ENCODE data around the gene CCDC170.

The CCDC170 gene

GRCh38 chr6:151548201-151548600 is 54.4 kb downstream of the CCDC170 start:
- no peaks in the 10 kb centered on the region for H3K79me1 ChIP-seq (replicated peaks; ENCODE audit: low read length, poor library complexity, severe bottlenecking)
- peaks cover 2% of the 10 kb centered on the region for H3K4me1 ChIP-seq (ENCODE audit: control insufficient read depth, insufficient read depth, low read depth, low read length)
- H3K36me3 ChIP-seq (ENCODE audit: control insufficient read depth in 1 of 2, insufficient read depth in 2 of 2, low read depth in 1 of 2, low read length in 2 of 2) = no peaks in the 10 kb centered on the region
- H2BK120ac ChIP-seq (ENCODE audit: low read depth, low read length) = no peak overlapping the region
- H2BK12ac ChIP-seq (ENCODE audit: low read length in 2 of 2) = no peak overlapping the region
- H4K8ac ChIP-seq (ENCODE audit: low read length) = no peak overlapping the region
- H4K91ac ChIP-seq (ENCODE audit: low read length) = no peak overlapping the region
- H2AK5ac ChIP-seq (ENCODE audit: low read length, severe bottlenecking) = no peak overlapping the region
- no peak overlapping the region for H3K27ac ChIP-seq (ENCODE audit: low read length, poor library complexity, severe bottlenecking)
- H2BK15ac ChIP-seq (ENCODE audit: low read depth, poor library complexity, severe bottlenecking) = no peak overlapping the region
- H3K14ac ChIP-seq (ENCODE audit: low read length in 2 of 2) = no peak overlapping the region
- H3K9ac ChIP-seq (ENCODE audit: low read length) = no peak overlapping the region
- H3K4me3 ChIP-seq (ENCODE audit: insufficient read depth in 1 of 2, low read depth in 1 of 2, low read length in 2 of 2) = no peak overlapping the region
- H3K18ac ChIP-seq (ENCODE audit: low read depth in 1 of 2, low read length in 2 of 2) = no peak overlapping the region
- H3K23ac ChIP-seq (ENCODE audit: low read length in 2 of 2) = no peak overlapping the region
- 87% methylated on average over 4 of the region's 5 CpGs for WGBS
- no peak overlapping the region for H2BK5ac ChIP-seq (ENCODE audit: low read depth, low read length, poor library complexity, severe bottlenecking)
- H3K9me3 ChIP-seq (ENCODE audit: control insufficient read depth, low read length) = peaks cover 6% of the 10 kb centered on the region
- no peak overlapping the region for H2AFZ ChIP-seq (ENCODE audit: low read depth, low read length)
- DNase-seq = no peak
- H3K27me3 ChIP-seq (ENCODE audit: control insufficient read depth in 1 of 2, insufficient read depth in 1 of 2, low read length in 2 of 2) = no peaks in the 10 kb centered on the region
- H3K4me2 ChIP-seq (ENCODE audit: low read length, poor library complexity, severe bottlenecking) = no peak overlapping the region
- no peak overlapping the region for H3K4ac ChIP-seq (ENCODE audit: low read depth in 1 of 2, low read length in 2 of 2)

- Histone ChIP-seq H2BK12ac (ENCODE audit: low read length in 2 of 2) (no peak overlapping the region), H2BK15ac (ENCODE audit: low read depth, poor library complexity, severe bottlenecking) (no peak overlapping the region), H3K4me1 (ENCODE audit: control insufficient read depth, insufficient read depth, low read depth, low read length) (peaks cover 2% of the 10 kb centered on the region), H2AK5ac (ENCODE audit: low read length, severe bottlenecking) (no peak overlapping the region), H2BK120ac (ENCODE audit: low read depth, low read length) (no peak overlapping the region), H4K8ac (ENCODE audit: low read length) (no peak overlapping the region), H4K91ac (ENCODE audit: low read length) (no peak overlapping the region), H3K9ac (ENCODE audit: low read length) (no peak overlapping the region), H3K14ac (ENCODE audit: low read length in 2 of 2) (no peak overlapping the region), H3K18ac (ENCODE audit: low read depth in 1 of 2, low read length in 2 of 2) (no peak overlapping the region), H2BK5ac (ENCODE audit: low read depth, low read length, poor library complexity, severe bottlenecking) (no peak overlapping the region), H3K4ac (ENCODE audit: low read depth in 1 of 2, low read length in 2 of 2) (no peak overlapping the region), H3K4me3 (ENCODE audit: insufficient read depth in 1 of 2, low read depth in 1 of 2, low read length in 2 of 2) (no peak overlapping the region), H3K36me3 (ENCODE audit: control insufficient read depth in 1 of 2, insufficient read depth in 2 of 2, low read depth in 1 of 2, low read length in 2 of 2) (no peaks in the 10 kb centered on the region), H3K9me3 (ENCODE audit: control insufficient read depth, low read length) (peaks cover 6% of the 10 kb centered on the region), H3K23ac (ENCODE audit: low read length in 2 of 2) (no peak overlapping the region), H3K27ac (ENCODE audit: low read length, poor library complexity, severe bottlenecking) (no peak overlapping the region), H3K79me1 (replicated peaks; ENCODE audit: low read length, poor library complexity, severe bottlenecking) (no peaks in the 10 kb centered on the region), H3K27me3 (ENCODE audit: control insufficient read depth in 1 of 2, insufficient read depth in 1 of 2, low read length in 2 of 2) (no peaks in the 10 kb centered on the region), H3K4me2 (ENCODE audit: low read length, poor library complexity, severe bottlenecking) (no peak overlapping the region), H2AFZ (ENCODE audit: low read depth, low read length) (no peak overlapping the region)
- DNase-seq = no peak
- WGBS = no CpG with 5 or more reads among the region's 1 CpG
These were observed 56.0 kb downstream of the CCDC170 start for GRCh38 chr6:151549790-151550189.

GRCh38 chr6:151550618-151551017 is 56.8 kb downstream of the CCDC170 start:
- peaks cover 6% of the 10 kb centered on the region for H3K9me3 ChIP-seq (ENCODE audit: control insufficient read depth, low read length)
- H3K14ac ChIP-seq (ENCODE audit: low read length in 2 of 2) = no peak overlapping the region
- no peak for DNase-seq
- H2BK5ac ChIP-seq (ENCODE audit: low read depth, low read length, poor library complexity, severe bottlenecking) = no peak overlapping the region
- H3K79me1 ChIP-seq (replicated peaks; ENCODE audit: low read length, poor library complexity, severe bottlenecking) = no peaks in the 10 kb centered on the region
- H3K4me2 ChIP-seq (ENCODE audit: low read length, poor library complexity, severe bottlenecking) = no peak overlapping the region
- WGBS = 82% methylated on average over 1 of the region's 3 CpGs
- H3K9ac ChIP-seq (ENCODE audit: low read length) = no peak overlapping the region
- no peak overlapping the region for H3K23ac ChIP-seq (ENCODE audit: low read length in 2 of 2)
- no peak overlapping the region for H2AK5ac ChIP-seq (ENCODE audit: low read length, severe bottlenecking)
- H2BK12ac ChIP-seq (ENCODE audit: low read length in 2 of 2) = no peak overlapping the region
- no peak overlapping the region for H3K18ac ChIP-seq (ENCODE audit: low read depth in 1 of 2, low read length in 2 of 2)
- H3K27ac ChIP-seq (ENCODE audit: low read length, poor library complexity, severe bottlenecking) = no peak overlapping the region
- no peaks in the 10 kb centered on the region for H3K27me3 ChIP-seq (ENCODE audit: control insufficient read depth in 1 of 2, insufficient read depth in 1 of 2, low read length in 2 of 2)
- H3K4me1 ChIP-seq (ENCODE audit: control insufficient read depth, insufficient read depth, low read depth, low read length) = peaks cover 2% of the 10 kb centered on the region
- H3K4me3 ChIP-seq (ENCODE audit: insufficient read depth in 1 of 2, low read depth in 1 of 2, low read length in 2 of 2) = no peak overlapping the region
- no peak overlapping the region for H2BK15ac ChIP-seq (ENCODE audit: low read depth, poor library complexity, severe bottlenecking)
- H3K36me3 ChIP-seq (ENCODE audit: control insufficient read depth in 1 of 2, insufficient read depth in 2 of 2, low read depth in 1 of 2, low read length in 2 of 2) = no peaks in the 10 kb centered on the region
- no peak overlapping the region for H2BK120ac ChIP-seq (ENCODE audit: low read depth, low read length)
- no peak overlapping the region for H3K4ac ChIP-seq (ENCODE audit: low read depth in 1 of 2, low read length in 2 of 2)
- no peak overlapping the region for H4K91ac ChIP-seq (ENCODE audit: low read length)
- no peak overlapping the region for H2AFZ ChIP-seq (ENCODE audit: low read depth, low read length)
- H4K8ac ChIP-seq (ENCODE audit: low read length) = no peak overlapping the region

- H3K27ac ChIP-seq (ENCODE audit: low read length, poor library complexity, severe bottlenecking) = no peak overlapping the region
- no peak overlapping the region for H3K18ac ChIP-seq (ENCODE audit: low read depth in 1 of 2, low read length in 2 of 2)
- no peak overlapping the region for H2AFZ ChIP-seq (ENCODE audit: low read depth, low read length)
- no peak for DNase-seq
- no peak overlapping the region for H2AK5ac ChIP-seq (ENCODE audit: low read length, severe bottlenecking)
- no peak overlapping the region for H3K9ac ChIP-seq (ENCODE audit: low read length)
- no peak overlapping the region for H4K8ac ChIP-seq (ENCODE audit: low read length)
- H3K27me3 ChIP-seq (ENCODE audit: control insufficient read depth in 1 of 2, insufficient read depth in 1 of 2, low read length in 2 of 2) = no peaks in the 10 kb centered on the region
- H3K79me1 ChIP-seq (replicated peaks; ENCODE audit: low read length, poor library complexity, severe bottlenecking) = no peaks in the 10 kb centered on the region
- peaks cover 6% of the 10 kb centered on the region for H3K9me3 ChIP-seq (ENCODE audit: control insufficient read depth, low read length)
- peaks cover 2% of the 10 kb centered on the region for H3K4me1 ChIP-seq (ENCODE audit: control insufficient read depth, insufficient read depth, low read depth, low read length)
- no peak overlapping the region for H3K4me3 ChIP-seq (ENCODE audit: insufficient read depth in 1 of 2, low read depth in 1 of 2, low read length in 2 of 2)
- no peak overlapping the region for H2BK12ac ChIP-seq (ENCODE audit: low read length in 2 of 2)
- H3K4me2 ChIP-seq (ENCODE audit: low read length, poor library complexity, severe bottlenecking) = no peak overlapping the region
- no peak overlapping the region for H2BK120ac ChIP-seq (ENCODE audit: low read depth, low read length)
- peak overlapping the region; percentile 30 for H4K91ac ChIP-seq (ENCODE audit: low read length)
- H3K36me3 ChIP-seq (ENCODE audit: control insufficient read depth in 1 of 2, insufficient read depth in 2 of 2, low read depth in 1 of 2, low read length in 2 of 2) = no peaks in the 10 kb centered on the region
- H3K4ac ChIP-seq (ENCODE audit: low read depth in 1 of 2, low read length in 2 of 2) = no peak overlapping the region
- 64% methylated on average over 5 of the region's 6 CpGs for WGBS
- H3K23ac ChIP-seq (ENCODE audit: low read length in 2 of 2) = no peak overlapping the region
- no peak overlapping the region for H2BK5ac ChIP-seq (ENCODE audit: low read depth, low read length, poor library complexity, severe bottlenecking)
- no peak overlapping the region for H2BK15ac ChIP-seq (ENCODE audit: low read depth, poor library complexity, severe bottlenecking)
- H3K14ac ChIP-seq (ENCODE audit: low read length in 2 of 2) = no peak overlapping the region
These were observed 57.5 kb downstream of the CCDC170 start for GRCh38 chr6:151551223-151551857.

Measured in mesenchymal stem cell (in vitro differentiated cells and primary cell).